Stomach (tissue), 9 donors: ENCODE results near the gene ZFR2. TPM values are rescaled to one million over a fixed set of nuclear protein-coding genes. Genes with fewer than 3 reads are reported as not detected.
A peak's percentile ranks its signal among the peaks of the same experiment; 100 is the strongest.

Source experiments
- DNase-seq, 2 donors: peaks; one replicate each; pipeline versions ENCODE4 v3.0.0 to v3.0.0-alpha.2; 2013 to 2019
- H3K27ac ChIP-seq, 5 donors: fragments of 200-600 bp in 4 of 5; sonication (generic) in 4 of 5; one replicate each; pipeline ENCODE4 v1.5.1; 2013 to 2019; ENCODE audit warnings: mild to moderate bottlenecking in 1 of 5, moderate library complexity in 1 of 5
- H3K27me3 ChIP-seq, 3 donors: fragments of 200-600 bp; sonication (generic); one replicate each; pipeline ENCODE4 v1.5.1; 2017 to 2019; ENCODE audit warnings: mixed run types in 1 of 3
- H3K36me3 ChIP-seq, 4 donors: fragments of 200-600 bp; sonication (generic); 1 replicate in 3 of 4; 2 replicates in 1 of 4; pipeline ENCODE4 v1.5.1; 2016 to 2019
- H3K4me1 ChIP-seq, 4 donors: fragments of 200-600 bp; sonication (generic); one replicate each; pipeline ENCODE4 v1.5.1; 2016 to 2019
- H3K4me3 ChIP-seq, 4 donors: fragments of 200-600 bp; sonication (generic) in 3 of 4; one replicate each; pipeline ENCODE4 v1.5.1; 2016 to 2019; ENCODE audit warnings: mild to moderate bottlenecking in 1 of 4
- H3K9me3 ChIP-seq, 4 donors: fragments of 200-600 bp; sonication (generic); one replicate each; pipeline ENCODE4 v1.5.1; 2016 to 2019
- CTCF ChIP-seq, 7 experiments: fragments of 450-650 bp in 4 of 7; fragments of 200-600 bp in 3 of 7; sonication (generic) in 3 of 7; IDR thresholded peaks; one replicate each; pipeline ENCODE4 v1.5.1; 2016 to 2019; ENCODE audit warnings: antibody characterized with exemption in 7 of 7, control low read depth in 2 of 7, mild to moderate bottlenecking in 1 of 7
- EP300 ChIP-seq: sonication (generic); formaldehyde crosslinking; IDR thresholded peaks from one replicate; pipeline ENCODE4 v1.6.1; 2017; ENCODE audit warnings: antibody characterized with exemption
- POLR2A ChIP-seq, 4 donors: fragments of 450-650 bp; IDR thresholded peaks; one replicate each; pipeline ENCODE4 v1.6.1; 2016; ENCODE audit warnings: antibody characterized with exemption in 4 of 4, control low read depth in 2 of 4, mild to moderate bottlenecking in 1 of 4, moderate library complexity in 1 of 4
- POLR2AphosphoS5 ChIP-seq, 3 donors: sonication (generic); formaldehyde crosslinking; IDR thresholded peaks; one replicate each; pipeline ENCODE4 v1.6.1; 2016; ENCODE audit warnings: antibody characterized with exemption in 3 of 3
- whole genome bisulfite sequencing, 5 donors: extraction: QIAGEN DNeasy Blood & Tissue Kit in 3 of 5; methylation state at CpG; one replicate each; pipeline versions ENCODE4 v1.1.5 to v1.1.7; 2013 to 2018; 5-methylcytosine and 5-hydroxymethylcytosine counted together
- intact Hi-C: fragments of 100-400 bp; cut with DNase I; formaldehyde crosslinking; loops from one replicate; pipeline ENCODE4 v1.15.1; 2023; ENCODE audit warnings: low total_unique reads
- polyA plus RNA-seq, 3 donors: library from polyadenylated mRNA; stranded (reverse); fragments of 200-250 nt; gene quantifications; one replicate each; pipeline ENCODE4 v1.2.3, GENCODE V29; 2013
- total RNA-seq, 5 donors: library from RNA; depleted of rRNA; stranded (reverse); fragments of >200 nt; gene quantifications; one replicate each; pipeline versions ENCODE4 v1.1.0 to v1.2.3, GENCODE V29; 2014 to 2016
- donor health status: healthy with polysubstance abuse.
- donor health status: Bipolar disorder and iron deficiency.
- donor health status: healthy.

The ZFR2 gene
- total and polyA plus RNA-seq, 8 donors: 0.10 to 0.29 TPM; not detected in 6

DNA sequence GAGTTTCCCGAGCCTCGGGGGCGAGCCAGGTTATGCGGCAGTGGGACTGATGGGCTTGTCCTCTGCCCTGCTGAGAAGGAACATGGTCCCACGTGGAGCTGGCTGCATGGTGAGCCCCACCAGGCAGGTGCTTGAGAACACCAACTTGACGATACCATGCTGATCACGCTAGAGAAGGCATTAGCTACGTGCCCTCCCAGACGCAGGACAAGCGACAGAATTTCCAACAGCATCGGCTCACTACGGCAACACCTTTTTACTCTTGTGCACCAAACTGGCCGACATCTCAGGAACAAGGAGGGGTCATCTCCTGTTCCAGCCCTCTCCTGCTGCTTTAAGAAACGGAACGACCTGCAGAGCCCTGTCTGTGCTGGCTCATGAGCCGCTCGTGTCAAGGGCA, 8.3 kb downstream of the ZFR2 start:
- Histone ChIP-seq H3K36me3 (no peaks in the 10 kb centered on the region), H3K4me3 (no peak overlapping the region), H3K9me3 (no peaks in the 10 kb centered on the region), H3K4me1 (no peaks in the 10 kb centered on the region), H3K27ac (no peak overlapping the region), H3K27me3 (peaks cover 0 to 24% (median 0%) of the 10 kb centered on the region in 3 donors)
- TF ChIP-seq EP300: no peak
- no peak for TF ChIP-seq POLR2A (IDR thresholded peaks at IDR 0.05)
- TF ChIP-seq POLR2AphosphoS5 (IDR thresholded peaks at IDR 0.05): no peak
- DNase-seq: no peak
- 85 to 92% (median 87%) methylated on average over 14 to 17 of the region's 17 CpGs for WGBS, 5 donors
- intact Hi-C loops: no loop called here

- 72 to 79% (median 73%) methylated on average over 12 of the region's 12 CpGs for WGBS, 5 donors
- Histone ChIP-seq H3K4me1 (no peaks in the 10 kb centered on the region), H3K27me3 (no peaks in the 10 kb centered on the region), H3K27ac (no peak overlapping the region), H3K4me3 (no peak overlapping the region), H3K9me3 (peaks cover 0 to 5% (median 4%) of the 10 kb centered on the region in 4 donors), H3K36me3 (no peaks in the 10 kb centered on the region)
- peak in 1 of 2 donors; percentile 55 for DNase-seq
- intact Hi-C loops: no loop called here
- TF ChIP-seq POLR2AphosphoS5 (IDR thresholded peaks at IDR 0.05): no peak
- no peak for TF ChIP-seq POLR2A (IDR thresholded peaks at IDR 0.05)
- no peak for TF ChIP-seq CTCF (IDR thresholded peaks at IDR 0.05)
- no peak for TF ChIP-seq EP300
These were observed 11.3 kb downstream of the ZFR2 start for GRCh38 chr19:3857449-3858003.

DNA sequence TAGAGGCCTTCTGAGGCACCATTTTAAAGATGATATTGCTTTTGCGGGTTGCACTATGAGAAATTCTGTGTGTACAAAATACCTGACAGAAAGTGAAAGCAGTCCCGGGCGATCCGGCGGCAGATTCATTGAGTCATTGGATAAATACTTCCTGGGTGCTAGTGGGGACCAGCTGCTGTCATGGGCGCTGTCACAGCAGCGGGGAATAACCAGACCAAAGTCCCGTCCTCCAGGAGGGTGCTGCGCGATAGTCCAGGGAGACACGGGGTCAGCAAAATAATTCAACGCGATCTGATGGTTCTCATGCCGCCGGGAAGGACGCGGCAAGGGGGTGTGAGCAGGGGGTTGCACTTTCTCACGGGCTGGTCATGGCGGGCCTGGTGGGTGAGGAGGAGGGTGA, 13.5 kb downstream of the ZFR2 start:
- no peak overlapping the region for H3K27ac ChIP-seq
- H3K27me3 ChIP-seq: no peaks in the 10 kb centered on the region
- no peaks in the 10 kb centered on the region for H3K36me3 ChIP-seq
- 80 to 90% (median 87%) methylated on average over 19 of the region's 19 CpGs for WGBS, 5 donors
- DNase-seq: peak in 1 of 2 donors; percentile 49
- peaks cover 8 to 20% (median 20%) of the 10 kb centered on the region in 4 donors for H3K9me3 ChIP-seq
- intact Hi-C loops: no loop called here
- H3K4me3 ChIP-seq: no peak overlapping the region
- TF ChIP-seq POLR2AphosphoS5 (IDR thresholded peaks at IDR 0.05): no peak
- TF ChIP-seq CTCF (IDR thresholded peaks at IDR 0.05): no peak
- no peak for TF ChIP-seq POLR2A (IDR thresholded peaks at IDR 0.05)
- TF ChIP-seq EP300: no peak
- no peaks in the 10 kb centered on the region for H3K4me1 ChIP-seq

DNA sequence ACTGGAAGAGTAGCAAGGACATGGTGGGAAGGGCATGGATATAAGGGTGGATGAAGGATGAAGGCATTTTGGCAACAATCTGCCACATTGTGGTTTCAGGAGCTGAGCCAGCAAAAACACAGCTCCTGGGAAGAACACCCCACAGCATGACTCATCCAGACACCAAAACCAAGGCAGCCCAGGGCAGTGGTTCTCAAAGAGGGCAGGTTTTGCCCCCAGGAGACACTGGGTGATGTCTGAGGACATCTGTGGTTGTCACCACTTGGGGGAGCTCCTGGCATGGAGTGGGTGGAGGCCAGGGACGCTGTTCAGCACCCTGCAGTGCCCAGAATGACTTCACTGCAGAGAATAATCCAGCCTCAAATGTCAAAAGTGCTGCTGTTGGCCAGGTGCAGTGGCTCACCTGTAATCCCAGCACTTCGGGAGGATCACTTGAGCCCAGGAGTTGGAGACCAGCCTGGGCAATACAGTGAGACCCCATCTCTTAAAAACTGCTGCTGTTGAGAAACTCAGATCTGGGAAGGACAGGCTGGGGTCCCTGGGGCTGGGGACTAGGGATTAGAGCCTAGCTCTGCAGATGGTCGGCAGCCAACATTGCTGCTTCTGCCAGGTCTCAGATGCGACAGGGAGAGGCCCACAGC, 16.1 kb downstream of the ZFR2 start:
- TF ChIP-seq EP300: no peak
- TF ChIP-seq CTCF (IDR thresholded peaks at IDR 0.05): peak in 1 of 7 experiments; percentile 27
- no peak overlapping the region for H3K4me3 ChIP-seq
- H3K4me1 ChIP-seq: no peaks in the 10 kb centered on the region
- H3K27ac ChIP-seq: no peak overlapping the region
- WGBS, 5 donors: 61 to 90% (median 79%) methylated on average over 4 of the region's 4 CpGs
- no peaks in the 10 kb centered on the region for H3K27me3 ChIP-seq
- no peaks in the 10 kb centered on the region for H3K36me3 ChIP-seq
- intact Hi-C loops: no loop called here
- DNase-seq: peak in 1 of 2 donors; percentile 28
- H3K9me3 ChIP-seq: peaks cover 8 to 20% (median 20%) of the 10 kb centered on the region in 4 donors

- intact Hi-C loops: no loop called here
- no peak for TF ChIP-seq CTCF (IDR thresholded peaks at IDR 0.05)
- no peak for TF ChIP-seq POLR2A (IDR thresholded peaks at IDR 0.05)
- no peak for TF ChIP-seq POLR2AphosphoS5 (IDR thresholded peaks at IDR 0.05)
- TF ChIP-seq EP300: no peak
- Histone ChIP-seq H3K27ac (no peak overlapping the region), H3K9me3 (peaks cover 8 to 22% (median 20%) of the 10 kb centered on the region in 4 donors), H3K4me1 (no peaks in the 10 kb centered on the region), H3K36me3 (no peaks in the 10 kb centered on the region), H3K27me3 (no peaks in the 10 kb centered on the region), H3K4me3 (no peak overlapping the region)
- no peak for DNase-seq
- 63 to 100% (median 100%) methylated on average over 1 of the region's 1 CpG; no CpG with 5 or more reads in 1 of the 5 donors for WGBS, 5 donors
These were observed 16.7 kb downstream of the ZFR2 start for GRCh38 chr19:3852177-3852511.
